Hindlimb muscle (tissue), 1 donor: ENCODE results near the gene KRT79. TPM values are rescaled to one million over a fixed set of nuclear protein-coding genes. Genes with fewer than 3 reads are reported as not detected.

ENCODE experiments used
- DNase-seq: peaks from one replicate; pipeline ENCODE4 v3.0.0-alpha.2; 2013
- polyA plus RNA-seq: library from polyadenylated mRNA; unstranded; fragments of 120-200 nt; gene quantifications from one replicate; pipeline ENCODE4 v1.2.1, GENCODE V29; 2013; ENCODE audit not compliant: insufficient read length

Gene KRT79
- polyA plus RNA-seq, 1 donor, result 0.41 TPM

- DNase-seq, result no peak
Measured at GRCh38 chr12:52818388-52818787, 15.7 kb downstream of the KRT79 start.

- no peak for DNase-seq
Measured at GRCh38 chr12:52817699-52818238, 16.3 kb downstream of the KRT79 start.

- no peak for DNase-seq
Measured at GRCh38 chr12:52817003-52817698, 17.0 kb downstream of the KRT79 start.

GRCh38 chr12:52815676-52816588 lies 18.2 kb downstream of the KRT79 start:
- no peak for DNase-seq

- DNase-seq, result no peak
Measured at GRCh38 chr12:52815161-52815560, 18.9 kb downstream of the KRT79 start.

GRCh38 chr12:52814710-52815155 lies 19.4 kb downstream of the KRT79 start:
- no peak for DNase-seq

GRCh38 chr12:52813885-52814709 lies 20.0 kb downstream of the KRT79 start, which contains the start of gene KRT4:
KRT4 (minus strand) TSS chr12:52814116; CDS start chr12:52814058, 58 bp downstream.
- no peak for DNase-seq

GRCh38 chr12:52813203-52813819 lies 20.8 kb downstream of the KRT79 start:
- no peak for DNase-seq

GRCh38 chr12:52812749-52813148 lies 21.4 kb downstream of the KRT79 start:
- DNase-seq, result no peak

- DNase-seq, result no peak
Measured at GRCh38 chr12:52812073-52812400, 22.1 kb downstream of the KRT79 start.

- no peak for DNase-seq
Measured at GRCh38 chr12:52811191-52812072, 22.7 kb downstream of the KRT79 start.

GRCh38 chr12:52810554-52810953 lies 23.6 kb downstream of the KRT79 start:
- no peak for DNase-seq

- DNase-seq, result no peak
Measured at GRCh38 chr12:52809166-52809565, 24.9 kb downstream of the KRT79 start.

GRCh38 chr12:52808573-52809160 lies 25.4 kb downstream of the KRT79 start:
- no peak for DNase-seq

- no peak for DNase-seq
Measured at GRCh38 chr12:52807544-52808470, 26.3 kb downstream of the KRT79 start.

- DNase-seq, result no peak
Measured at GRCh38 chr12:52806821-52807543, 27.1 kb downstream of the KRT79 start.

- DNase-seq, result no peak
Measured at GRCh38 chr12:52806169-52806811, 27.8 kb downstream of the KRT79 start.

- no peak for DNase-seq
Measured at GRCh38 chr12:52805739-52806138, 28.4 kb downstream of the KRT79 start.
